ENCODE results near the gene ATF6.

Gene ATF6

DNA sequence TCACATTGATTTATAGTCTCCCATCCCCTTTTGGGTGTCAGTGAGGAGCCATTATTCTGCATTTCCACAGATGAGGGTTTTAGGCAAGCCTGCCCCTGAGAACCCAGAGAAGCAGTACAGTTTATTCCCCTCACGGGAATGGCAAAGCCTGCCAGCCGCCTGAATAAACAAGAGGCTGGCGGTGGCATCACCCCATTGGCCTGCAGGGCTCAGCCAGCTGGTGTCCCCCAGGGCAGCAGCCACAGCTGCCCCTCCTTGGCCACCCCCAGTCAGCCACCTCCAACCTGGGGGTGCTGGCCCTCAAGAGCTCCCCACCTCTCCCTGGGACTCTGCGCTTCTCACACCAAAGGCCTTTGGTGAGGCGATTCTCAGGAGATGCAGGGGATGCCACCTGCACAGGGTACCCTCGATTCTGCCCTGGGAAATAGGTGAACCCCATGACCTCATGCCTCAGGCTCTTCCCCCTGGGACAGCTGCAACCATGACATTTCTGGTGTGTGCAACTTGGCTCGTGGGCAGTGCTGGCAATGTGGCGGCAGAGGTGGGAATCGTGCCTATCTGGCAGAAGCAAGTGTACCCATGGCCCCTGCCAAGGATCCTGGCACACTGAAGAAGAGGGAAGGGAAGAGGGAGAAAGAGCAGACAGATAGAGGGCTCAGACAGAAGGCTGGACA, 243.5 kb downstream of the ATF6 start:
- DNase-seq, result no peak

DNA sequence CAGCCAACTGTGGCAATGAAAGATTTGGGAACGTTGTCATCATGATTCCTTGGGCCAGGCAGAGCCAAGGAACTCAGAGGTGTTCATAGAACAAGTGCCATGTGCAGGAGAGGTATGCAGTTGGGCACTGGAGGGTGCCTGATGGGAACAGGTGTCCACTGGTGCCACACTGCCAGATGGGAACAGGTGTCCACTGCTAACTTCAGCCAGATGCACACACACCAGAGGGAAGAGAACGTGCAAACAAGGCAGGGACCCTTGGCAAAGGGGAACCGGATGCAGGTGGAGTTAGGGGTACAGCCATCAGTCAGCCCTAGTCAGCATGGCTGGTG, 244.0 kb downstream of the ATF6 start:
- peak; percentile 57 for DNase-seq

DNA sequence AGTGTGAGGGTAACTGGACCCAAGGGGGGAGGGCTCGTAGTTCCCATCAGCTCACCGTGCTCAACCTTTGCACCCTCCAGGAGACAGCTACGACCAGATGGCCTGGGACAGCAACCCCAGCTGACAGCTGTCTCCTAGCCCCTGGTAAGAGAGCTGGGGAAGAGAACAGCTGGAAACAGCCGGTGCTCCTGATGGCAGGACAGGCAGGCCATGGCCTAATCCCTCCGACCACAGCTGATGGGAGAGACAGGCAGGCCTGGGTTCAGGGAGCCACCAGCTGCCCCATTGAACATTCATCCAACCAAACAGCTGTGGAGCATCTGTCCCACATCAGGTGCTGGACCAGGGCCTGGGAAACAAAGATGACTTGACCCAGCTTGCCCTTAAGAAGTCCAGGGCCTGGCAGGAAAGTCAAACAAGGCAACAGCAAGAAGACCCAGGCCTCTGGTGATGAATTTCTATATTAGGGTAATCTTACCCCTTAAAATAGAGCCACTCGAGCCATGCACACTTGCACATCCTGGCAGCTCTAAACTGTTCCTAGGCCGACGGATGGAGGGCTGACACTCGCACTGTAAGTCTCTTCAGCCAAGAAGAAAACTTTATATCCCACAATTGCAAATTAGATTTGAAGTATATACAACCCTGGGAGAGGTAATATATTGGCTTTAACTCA, 245.4 kb downstream of the ATF6 start:
- no peak for DNase-seq

DNA sequence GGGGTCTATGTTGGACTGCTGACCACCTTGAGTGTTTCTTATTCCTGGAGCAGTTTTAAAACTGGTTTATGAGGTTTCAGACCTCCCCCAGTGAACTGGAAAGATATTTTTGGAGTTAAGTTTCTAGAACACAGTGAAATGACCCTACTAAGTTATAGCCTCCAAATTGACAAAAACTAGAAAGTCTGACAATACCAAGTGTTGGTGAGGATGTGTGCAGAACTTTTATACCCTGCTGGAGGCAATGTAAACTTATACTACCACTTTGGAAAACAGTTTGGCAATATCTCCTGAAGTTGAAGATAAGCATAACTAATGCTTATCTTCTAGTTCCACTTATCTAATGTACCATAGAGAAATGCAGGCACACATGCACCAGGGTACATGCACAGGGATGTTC, 247.2 kb downstream of the ATF6 start:
- DNase-seq, result no peak

Data from RPMI8226 (cell line).